Omental fat pad (tissue), 4 donors: Measurements from ENCODE around the gene PBXIP1. TPM values are rescaled to one million over a fixed set of nuclear protein-coding genes. Genes with fewer than 3 reads are reported as not detected.

Experiments used
- ATAC-seq: fragments of 150-250 bp; one replicate; pipeline ENCODE4 v1.9.1; 2016; ENCODE audit warnings: mild to moderate bottlenecking, moderate library complexity; ENCODE audit not compliant: low FRiP score
- DNase-seq: peaks from one replicate; pipeline ENCODE4 v3.0.0-alpha.2; 2019; ENCODE audit warnings: low spot score
- CTCF ChIP-seq, 3 donors: fragments of 450-650 bp; IDR thresholded peaks; one replicate each; pipeline ENCODE4 v1.5.1; 2016 to 2017; ENCODE audit warnings: antibody characterized with exemption in 3 of 3, mild to moderate bottlenecking in 3 of 3, moderate library complexity in 2 of 3
- small RNA-seq: library from RNA; depleted of rRNA; stranded (forward); fragments of <200 nt; gene quantifications from one replicate; pipeline ENCODE3, GENCODE V24; 2016
- total RNA-seq, 4 donors: library from RNA; depleted of rRNA; stranded (reverse); fragments of >200 nt; gene quantifications; one replicate each; pipeline ENCODE4 v1.1.0, GENCODE V29; 2016

Gene PBXIP1
- total RNA-seq, 4 donors from 2014 or later: 65.0 to 93.7 (median 82.0) TPM

GRCh38 chr1:154895798-154896197 is 60.1 kb downstream of the PBXIP1 start:
- no peak for DNase-seq
- no peak for ATAC-seq
- no peak for TF ChIP-seq CTCF (IDR thresholded peaks at IDR 0.05)

Small RNAs within 50 kb of the gene (small RNA-seq; reads per million reads assigned to genes)
- gene MIR4258 (not detected), gene RF00017 (not detected)

Other genes with a start within 250 kb of the PBXIP1 start
- 1 to 10 TPM in 2 of 4 donors, under 1 TPM in 2; 0.24 to 2.4 (median 0.95) TPM for gene KCNN3, start 85.8 kb downstream of the PBXIP1 start, total RNA-seq
- gene PMVK, start 19.4 kb downstream of the PBXIP1 start, total RNA-seq: 10 to 100 TPM in 2 of 4 donors, 1 to 10 TPM in 2; 7.4 to 16.2 (median 12.1) TPM
- 10 to 100 TPM; 10.2 to 21.2 (median 15.9) TPM for gene PYGO2, start 5.7 kb upstream of the PBXIP1 start, total RNA-seq
- 100 to 1,000 TPM; 152 to 265 (median 171) TPM for gene SHC1, start 14.6 kb upstream of the PBXIP1 start, total RNA-seq
- 10 to 100 TPM; 34.0 to 72.8 (median 43.2) TPM for gene CKS1B, start 18.6 kb upstream of the PBXIP1 start, total RNA-seq
- 10 to 100 TPM; 26.8 to 43.8 (median 30.9) TPM for gene FLAD1, start 27.2 kb upstream of the PBXIP1 start, total RNA-seq
- gene LENEP, start 37.5 kb upstream of the PBXIP1 start, total RNA-seq: not detected
- gene ZBTB7B, start 46.7 kb upstream of the PBXIP1 start, total RNA-seq: 10 to 100 TPM; 38.6 to 66.4 (median 49.2) TPM
- under 1 TPM in 3 of 4 donors, not detected in 1; 0.36 to 0.79 (median 0.38) TPM for gene DCST2, start 77.7 kb upstream of the PBXIP1 start, total RNA-seq
- gene DCST1, start 77.7 kb upstream of the PBXIP1 start, total RNA-seq: not detected
- 100 to 1,000 TPM; 116 to 262 (median 157) TPM for gene ADAM15, start 95.2 kb upstream of the PBXIP1 start, total RNA-seq
- gene EFNA4, start 107.6 kb upstream of the PBXIP1 start, total RNA-seq: 1 to 10 TPM; 1.7 to 5.0 (median 4.4) TPM
- 1 to 10 TPM in 2 of 4 donors, under 1 TPM in 1, not detected in 1; 0.84 to 1.8 (median 1.6) TPM for gene EFNA3, start 122.7 kb upstream of the PBXIP1 start, total RNA-seq
- 10 to 100 TPM; 29.2 to 61.7 (median 56.7) TPM for gene EFNA1, start 171.8 kb upstream of the PBXIP1 start, total RNA-seq
- 10 to 100 TPM; 26.8 to 40.6 (median 27.5) TPM for gene SLC50A1, start 179.8 kb upstream of the PBXIP1 start, total RNA-seq
- gene DPM3, start 184.4 kb upstream of the PBXIP1 start, total RNA-seq: 10 to 100 TPM; 32.5 to 70.8 (median 58.5) TPM
- 100 to 1,000 TPM in 2 of 4 donors, 10 to 100 TPM in 2; 77.9 to 171 (median 99.7) TPM for gene KRTCAP2, start 217.2 kb upstream of the PBXIP1 start, total RNA-seq
- 1 to 10 TPM in 3 of 4 donors, under 1 TPM in 1; 0.36 to 1.4 (median 1.1) TPM for gene TRIM46, start 217.8 kb upstream of the PBXIP1 start, total RNA-seq